ENCODE data around the gene TRPV6. TPM values are rescaled to one million over a fixed set of nuclear protein-coding genes. Genes with fewer than 3 reads are reported as not detected.

Gene TRPV6
- total and polyA plus RNA-seq, 2 experiments from 2014 or later: 0.08 to 0.80 TPM

DNA sequence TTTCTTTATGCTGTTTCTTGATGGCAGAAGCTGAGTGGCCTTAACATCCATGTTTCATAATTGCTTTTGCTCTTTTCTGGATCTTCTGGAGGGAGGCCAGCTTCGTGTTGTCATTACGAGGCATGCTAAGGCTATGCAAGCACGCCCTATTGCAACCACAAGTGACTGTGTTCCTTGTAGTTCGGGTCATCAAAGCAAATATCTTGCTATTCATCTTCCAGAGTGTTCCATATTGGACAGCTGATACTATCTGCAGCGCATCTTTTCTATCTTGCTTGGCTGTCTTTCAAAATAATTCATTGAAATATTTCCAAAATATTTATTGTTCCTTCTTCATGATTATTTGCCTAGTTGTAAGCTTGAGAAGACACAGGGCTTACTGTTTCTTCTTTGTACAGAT lies 25.7 kb downstream of the TRPV6 start:
- H3K27ac ChIP-seq (ENCODE audit: low read depth): no peak overlapping the region
- H3K27ac Mint-ChIP-seq: no peak overlapping the region
- no peak overlapping the region for H3K4me3 Mint-ChIP-seq
- TF ChIP-seq ZNF331 (CRISPR knock-in tag; IDR thresholded peaks at IDR 0.05; ENCODE audit: low read depth) (no peak), EZH2phosphoT487 (IDR thresholded peaks at IDR 0.05; ENCODE audit: unreplicated experiment) (no peak), ZNF114 (CRISPR knock-in tag; IDR thresholded peaks at IDR 0.05) (no peak), STAT1 (IDR thresholded peaks at IDR 0.05; ENCODE audit: unreplicated experiment) (no peak), EZH2 (IDR thresholded peaks at IDR 0.05; ENCODE audit: low read depth, unreplicated experiment) (no peak), POLR2AphosphoS5 (IDR thresholded peaks at IDR 0.05; ENCODE audit: low read depth) (no peak), NANOG (IDR thresholded peaks at IDR 0.05; ENCODE audit: borderline replicate concordance) (no peak), CREB1 (CRISPR knock-in tag; IDR thresholded peaks at IDR 0.05; ENCODE audit: low read depth) (no peak), JUNB (IDR thresholded peaks at IDR 0.05; ENCODE audit: unreplicated experiment) (no peak)
- TF ChIP-seq, protein P1, sequence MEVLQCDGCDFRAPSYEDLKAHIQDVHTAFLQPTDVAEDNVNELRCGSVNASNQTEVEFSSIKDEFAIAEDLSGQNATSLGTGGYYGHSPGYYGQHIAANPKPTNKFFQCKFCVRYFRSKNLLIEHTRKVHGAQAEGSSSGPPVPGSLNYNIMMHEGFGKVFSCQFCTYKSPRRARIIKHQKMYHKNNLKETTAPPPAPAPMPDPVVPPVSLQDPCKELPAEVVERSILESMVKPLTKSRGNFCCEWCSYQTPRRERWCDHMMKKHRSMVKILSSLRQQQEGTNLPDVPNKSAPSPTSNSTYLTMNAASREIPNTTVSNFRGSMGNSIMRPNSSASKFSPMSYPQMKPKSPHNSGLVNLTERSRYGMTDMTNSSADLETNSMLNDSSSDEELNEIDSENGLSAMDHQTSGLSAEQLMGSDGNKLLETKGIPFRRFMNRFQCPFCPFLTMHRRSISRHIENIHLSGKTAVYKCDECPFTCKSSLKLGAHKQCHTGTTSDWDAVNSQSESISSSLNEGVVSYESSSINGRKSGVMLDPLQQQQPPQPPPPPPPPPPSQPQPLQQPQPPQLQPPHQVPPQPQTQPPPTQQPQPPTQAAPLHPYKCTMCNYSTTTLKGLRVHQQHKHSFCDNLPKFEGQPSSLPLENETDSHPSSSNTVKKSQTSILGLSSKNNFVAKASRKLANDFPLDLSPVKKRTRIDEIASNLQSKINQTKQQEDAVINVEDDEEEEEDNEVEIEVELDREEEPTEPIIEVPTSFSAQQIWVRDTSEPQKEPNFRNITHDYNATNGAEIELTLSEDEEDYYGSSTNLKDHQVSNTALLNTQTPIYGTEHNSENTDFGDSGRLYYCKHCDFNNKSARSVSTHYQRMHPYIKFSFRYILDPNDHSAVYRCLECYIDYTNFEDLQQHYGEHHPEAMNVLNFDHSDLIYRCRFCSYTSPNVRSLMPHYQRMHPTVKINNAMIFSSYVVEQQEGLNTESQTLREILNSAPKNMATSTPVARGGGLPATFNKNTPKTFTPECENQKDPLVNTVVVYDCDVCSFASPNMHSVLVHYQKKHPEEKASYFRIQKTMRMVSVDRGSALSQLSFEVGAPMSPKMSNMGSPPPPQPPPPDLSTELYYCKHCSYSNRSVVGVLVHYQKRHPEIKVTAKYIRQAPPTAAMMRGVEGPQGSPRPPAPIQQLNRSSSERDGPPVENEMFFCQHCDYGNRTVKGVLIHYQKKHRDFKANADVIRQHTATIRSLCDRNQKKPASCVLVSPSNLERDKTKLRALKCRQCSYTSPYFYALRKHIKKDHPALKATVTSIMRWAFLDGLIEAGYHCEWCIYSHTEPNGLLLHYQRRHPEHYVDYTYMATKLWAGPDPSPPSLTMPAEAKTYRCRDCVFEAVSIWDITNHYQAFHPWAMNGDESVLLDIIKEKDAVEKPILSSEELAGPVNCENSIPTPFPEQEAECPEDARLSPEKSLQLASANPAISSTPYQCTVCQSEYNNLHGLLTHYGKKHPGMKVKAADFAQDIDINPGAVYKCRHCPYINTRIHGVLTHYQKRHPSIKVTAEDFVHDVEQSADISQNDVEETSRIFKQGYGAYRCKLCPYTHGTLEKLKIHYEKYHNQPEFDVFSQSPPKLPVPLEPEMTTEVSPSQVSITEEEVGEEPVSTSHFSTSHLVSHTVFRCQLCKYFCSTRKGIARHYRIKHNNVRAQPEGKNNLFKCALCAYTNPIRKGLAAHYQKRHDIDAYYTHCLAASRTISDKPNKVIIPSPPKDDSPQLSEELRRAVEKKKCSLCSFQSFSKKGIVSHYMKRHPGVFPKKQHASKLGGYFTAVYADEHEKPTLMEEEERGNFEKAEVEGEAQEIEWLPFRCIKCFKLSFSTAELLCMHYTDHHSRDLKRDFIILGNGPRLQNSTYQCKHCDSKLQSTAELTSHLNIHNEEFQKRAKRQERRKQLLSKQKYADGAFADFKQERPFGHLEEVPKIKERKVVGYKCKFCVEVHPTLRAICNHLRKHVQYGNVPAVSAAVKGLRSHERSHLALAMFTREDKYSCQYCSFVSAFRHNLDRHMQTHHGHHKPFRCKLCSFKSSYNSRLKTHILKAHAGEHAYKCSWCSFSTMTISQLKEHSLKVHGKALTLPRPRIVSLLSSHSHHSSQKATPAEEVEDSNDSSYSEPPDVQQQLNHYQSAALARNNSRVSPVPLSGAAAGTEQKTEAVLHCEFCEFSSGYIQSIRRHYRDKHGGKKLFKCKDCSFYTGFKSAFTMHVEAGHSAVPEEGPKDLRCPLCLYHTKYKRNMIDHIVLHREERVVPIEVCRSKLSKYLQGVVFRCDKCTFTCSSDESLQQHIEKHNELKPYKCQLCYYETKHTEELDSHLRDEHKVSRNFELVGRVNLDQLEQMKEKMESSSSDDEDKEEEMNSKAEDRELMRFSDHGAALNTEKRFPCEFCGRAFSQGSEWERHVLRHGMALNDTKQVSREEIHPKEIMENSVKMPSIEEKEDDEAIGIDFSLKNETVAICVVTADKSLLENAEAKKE (CRISPR knock-in tag; IDR thresholded peaks at IDR 0.05): no peak
- TF ChIP-seq, protein P2, sequence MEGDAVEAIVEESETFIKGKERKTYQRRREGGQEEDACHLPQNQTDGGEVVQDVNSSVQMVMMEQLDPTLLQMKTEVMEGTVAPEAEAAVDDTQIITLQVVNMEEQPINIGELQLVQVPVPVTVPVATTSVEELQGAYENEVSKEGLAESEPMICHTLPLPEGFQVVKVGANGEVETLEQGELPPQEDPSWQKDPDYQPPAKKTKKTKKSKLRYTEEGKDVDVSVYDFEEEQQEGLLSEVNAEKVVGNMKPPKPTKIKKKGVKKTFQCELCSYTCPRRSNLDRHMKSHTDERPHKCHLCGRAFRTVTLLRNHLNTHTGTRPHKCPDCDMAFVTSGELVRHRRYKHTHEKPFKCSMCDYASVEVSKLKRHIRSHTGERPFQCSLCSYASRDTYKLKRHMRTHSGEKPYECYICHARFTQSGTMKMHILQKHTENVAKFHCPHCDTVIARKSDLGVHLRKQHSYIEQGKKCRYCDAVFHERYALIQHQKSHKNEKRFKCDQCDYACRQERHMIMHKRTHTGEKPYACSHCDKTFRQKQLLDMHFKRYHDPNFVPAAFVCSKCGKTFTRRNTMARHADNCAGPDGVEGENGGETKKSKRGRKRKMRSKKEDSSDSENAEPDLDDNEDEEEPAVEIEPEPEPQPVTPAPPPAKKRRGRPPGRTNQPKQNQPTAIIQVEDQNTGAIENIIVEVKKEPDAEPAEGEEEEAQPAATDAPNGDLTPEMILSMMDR (conservative IDR thresholded peaks at IDR 0.05; ENCODE audit: low read depth in 2 of 2): no peak
- TF ChIP-seq, protein P3, sequence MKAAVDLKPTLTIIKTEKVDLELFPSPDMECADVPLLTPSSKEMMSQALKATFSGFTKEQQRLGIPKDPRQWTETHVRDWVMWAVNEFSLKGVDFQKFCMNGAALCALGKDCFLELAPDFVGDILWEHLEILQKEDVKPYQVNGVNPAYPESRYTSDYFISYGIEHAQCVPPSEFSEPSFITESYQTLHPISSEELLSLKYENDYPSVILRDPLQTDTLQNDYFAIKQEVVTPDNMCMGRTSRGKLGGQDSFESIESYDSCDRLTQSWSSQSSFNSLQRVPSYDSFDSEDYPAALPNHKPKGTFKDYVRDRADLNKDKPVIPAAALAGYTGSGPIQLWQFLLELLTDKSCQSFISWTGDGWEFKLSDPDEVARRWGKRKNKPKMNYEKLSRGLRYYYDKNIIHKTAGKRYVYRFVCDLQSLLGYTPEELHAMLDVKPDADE (IDR thresholded peaks at IDR 0.05): no peak
- no peaks in the 10 kb centered on the region for H3K79me2 ChIP-seq (replicated peaks; ENCODE audit: insufficient read depth)
- peaks cover 36% of the 10 kb centered on the region for H3K4me1 Mint-ChIP-seq
- H3K9me3 Mint-ChIP-seq: no peaks in the 10 kb centered on the region; the same call in 2 of the 3 replicates
- H3K4me2 ChIP-seq: no peak overlapping the region
- no peak overlapping the region for H3K4me3 ChIP-seq
- peaks cover 11% of the 10 kb centered on the region for H3K27me3 ChIP-seq (ENCODE audit: insufficient read depth)
- no peaks in the 10 kb centered on the region; the same call in none of the 2 replicates for H3K36me3 ChIP-seq (ENCODE audit: insufficient read depth)
- DNase-seq (ENCODE audit: low spot score) (no peak), ATAC-seq (no peak)
- H3K36me3 Mint-ChIP-seq (ENCODE audit: low read depth): no peaks in the 10 kb centered on the region; the same call in 2 of the 3 replicates
- H3K27me3 Mint-ChIP-seq (ENCODE audit: insufficient read depth, low read depth, poor library complexity): peaks cover 9% of the 10 kb centered on the region
- no peak overlapping the region for H2AFZ ChIP-seq
- no peaks in the 10 kb centered on the region for H3F3A ChIP-seq (replicated peaks; ENCODE audit: low read depth)
- H4K20me1 ChIP-seq (replicated peaks; ENCODE audit: insufficient read depth): no peaks in the 10 kb centered on the region
- peaks cover 24% of the 10 kb centered on the region for H3K4me1 ChIP-seq (ENCODE audit: insufficient read depth)
- no peaks in the 10 kb centered on the region for H3K9me2 ChIP-seq (ENCODE audit: insufficient read depth)

All from GM23338 (cell line).